ENCODE results near the gene RASL12. TPM values are rescaled to one million over a fixed set of nuclear protein-coding genes. Genes with fewer than 3 reads are reported as not detected.

RASL12 gene
- polyA plus RNA-seq, 2 of the 4 experiments (the other 2 are of a cell fraction) = 0.08 to 0.34 TPM

DNA sequence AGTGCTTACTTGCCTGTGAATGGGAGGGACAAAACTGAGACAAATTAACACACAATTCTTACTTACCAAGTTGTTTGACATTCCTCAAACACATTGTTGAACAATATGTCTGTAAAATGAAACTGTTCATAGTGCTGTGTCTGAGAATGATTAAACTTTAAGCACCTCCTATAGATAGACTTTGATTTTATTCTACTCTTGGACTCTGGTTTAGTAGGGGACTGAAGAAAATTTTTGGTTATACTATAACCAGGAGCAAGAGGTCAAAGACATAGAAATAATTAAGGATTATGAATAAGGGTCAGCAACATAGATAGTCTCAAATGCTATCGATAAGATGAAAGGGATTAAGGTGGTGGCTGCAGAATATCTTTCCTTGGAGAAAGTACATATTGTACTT, 30.5 kb downstream of the RASL12 start:
- Histone ChIP-seq H3K4me3 (no peak overlapping the region), H3K9me3 (no peaks in the 10 kb centered on the region), H3K27ac (no peak overlapping the region), H3K4me2 (no peak overlapping the region), H3K4me1 (peaks cover 18% of the 10 kb centered on the region)
- FAIRE-seq (no peak), DNase-seq (ENCODE audit: low read depth in 1 of 2, low spot score in 1 of 2) (no peak), ATAC-seq (no peak)
- ChIA-PET CTCF (interaction anchor here (8.0 kb wide), 1 partner anchor 42 kb away, joined by 254 read pairs; the partner anchor contains the start of gene KBTBD13), POLR2A (no interaction called here)
- 83% methylated on average over 1 of the region's 1 CpG for WGBS (ENCODE audit: missing lambda C conversion rate)
- TF ChIP-seq BHLHE40 (IDR thresholded peaks at IDR 0.05; ENCODE audit: low read depth, low read length) = no peak
- TF ChIP-seq CBX8 (IDR thresholded peaks at IDR 0.05) = no peak
- TF ChIP-seq PHF8 (IDR thresholded peaks at IDR 0.05; ENCODE audit: borderline replicate concordance, low read depth) = no peak
- TF ChIP-seq, protein P1, sequence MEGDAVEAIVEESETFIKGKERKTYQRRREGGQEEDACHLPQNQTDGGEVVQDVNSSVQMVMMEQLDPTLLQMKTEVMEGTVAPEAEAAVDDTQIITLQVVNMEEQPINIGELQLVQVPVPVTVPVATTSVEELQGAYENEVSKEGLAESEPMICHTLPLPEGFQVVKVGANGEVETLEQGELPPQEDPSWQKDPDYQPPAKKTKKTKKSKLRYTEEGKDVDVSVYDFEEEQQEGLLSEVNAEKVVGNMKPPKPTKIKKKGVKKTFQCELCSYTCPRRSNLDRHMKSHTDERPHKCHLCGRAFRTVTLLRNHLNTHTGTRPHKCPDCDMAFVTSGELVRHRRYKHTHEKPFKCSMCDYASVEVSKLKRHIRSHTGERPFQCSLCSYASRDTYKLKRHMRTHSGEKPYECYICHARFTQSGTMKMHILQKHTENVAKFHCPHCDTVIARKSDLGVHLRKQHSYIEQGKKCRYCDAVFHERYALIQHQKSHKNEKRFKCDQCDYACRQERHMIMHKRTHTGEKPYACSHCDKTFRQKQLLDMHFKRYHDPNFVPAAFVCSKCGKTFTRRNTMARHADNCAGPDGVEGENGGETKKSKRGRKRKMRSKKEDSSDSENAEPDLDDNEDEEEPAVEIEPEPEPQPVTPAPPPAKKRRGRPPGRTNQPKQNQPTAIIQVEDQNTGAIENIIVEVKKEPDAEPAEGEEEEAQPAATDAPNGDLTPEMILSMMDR (IDR thresholded peaks at IDR 0.05) = no peak
- no peak for TF ChIP-seq RARB (CRISPR knock-in tag; IDR thresholded peaks at IDR 0.05)
- TF ChIP-seq FOSB (CRISPR knock-in tag; IDR thresholded peaks at IDR 0.05) = no peak
- no peak for TF ChIP-seq RAD21 (conservative IDR thresholded peaks at IDR 0.05 in 1 of 2, IDR thresholded peaks at IDR 0.05 in 1 of 2)
- TF ChIP-seq, protein P2, sequence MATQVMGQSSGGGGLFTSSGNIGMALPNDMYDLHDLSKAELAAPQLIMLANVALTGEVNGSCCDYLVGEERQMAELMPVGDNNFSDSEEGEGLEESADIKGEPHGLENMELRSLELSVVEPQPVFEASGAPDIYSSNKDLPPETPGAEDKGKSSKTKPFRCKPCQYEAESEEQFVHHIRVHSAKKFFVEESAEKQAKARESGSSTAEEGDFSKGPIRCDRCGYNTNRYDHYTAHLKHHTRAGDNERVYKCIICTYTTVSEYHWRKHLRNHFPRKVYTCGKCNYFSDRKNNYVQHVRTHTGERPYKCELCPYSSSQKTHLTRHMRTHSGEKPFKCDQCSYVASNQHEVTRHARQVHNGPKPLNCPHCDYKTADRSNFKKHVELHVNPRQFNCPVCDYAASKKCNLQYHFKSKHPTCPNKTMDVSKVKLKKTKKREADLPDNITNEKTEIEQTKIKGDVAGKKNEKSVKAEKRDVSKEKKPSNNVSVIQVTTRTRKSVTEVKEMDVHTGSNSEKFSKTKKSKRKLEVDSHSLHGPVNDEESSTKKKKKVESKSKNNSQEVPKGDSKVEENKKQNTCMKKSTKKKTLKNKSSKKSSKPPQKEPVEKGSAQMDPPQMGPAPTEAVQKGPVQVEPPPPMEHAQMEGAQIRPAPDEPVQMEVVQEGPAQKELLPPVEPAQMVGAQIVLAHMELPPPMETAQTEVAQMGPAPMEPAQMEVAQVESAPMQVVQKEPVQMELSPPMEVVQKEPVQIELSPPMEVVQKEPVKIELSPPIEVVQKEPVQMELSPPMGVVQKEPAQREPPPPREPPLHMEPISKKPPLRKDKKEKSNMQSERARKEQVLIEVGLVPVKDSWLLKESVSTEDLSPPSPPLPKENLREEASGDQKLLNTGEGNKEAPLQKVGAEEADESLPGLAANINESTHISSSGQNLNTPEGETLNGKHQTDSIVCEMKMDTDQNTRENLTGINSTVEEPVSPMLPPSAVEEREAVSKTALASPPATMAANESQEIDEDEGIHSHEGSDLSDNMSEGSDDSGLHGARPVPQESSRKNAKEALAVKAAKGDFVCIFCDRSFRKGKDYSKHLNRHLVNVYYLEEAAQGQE (IDR thresholded peaks at IDR 0.05) = no peak
- TF ChIP-seq RNF2 (IDR thresholded peaks at IDR 0.05; ENCODE audit: borderline replicate concordance, low read depth) = no peak
- no peak for TF ChIP-seq ZC3H11A (IDR thresholded peaks at IDR 0.05)
- TF ChIP-seq JUNB (IDR thresholded peaks at IDR 0.05) = no peak
- TF ChIP-seq, protein P3, sequence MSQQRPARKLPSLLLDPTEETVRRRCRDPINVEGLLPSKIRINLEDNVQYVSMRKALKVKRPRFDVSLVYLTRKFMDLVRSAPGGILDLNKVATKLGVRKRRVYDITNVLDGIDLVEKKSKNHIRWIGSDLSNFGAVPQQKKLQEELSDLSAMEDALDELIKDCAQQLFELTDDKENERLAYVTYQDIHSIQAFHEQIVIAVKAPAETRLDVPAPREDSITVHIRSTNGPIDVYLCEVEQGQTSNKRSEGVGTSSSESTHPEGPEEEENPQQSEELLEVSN (IDR thresholded peaks at IDR 0.05; ENCODE audit: borderline replicate concordance, low read depth) = no peak
- TF ChIP-seq USF2 (IDR thresholded peaks at IDR 0.05) = no peak
- TF ChIP-seq FOSL2 (IDR thresholded peaks at IDR 0.05) = no peak
- no peak for TF ChIP-seq FOSL2 (CRISPR knock-in tag; IDR thresholded peaks at IDR 0.05)
- TF ChIP-seq NPAS2 (CRISPR knock-in tag; IDR thresholded peaks at IDR 0.05; ENCODE audit: borderline replicate concordance) = no peak
- TF ChIP-seq CHD2 (IDR thresholded peaks at IDR 0.05; ENCODE audit: low read length, partially characterized antibody) = no peak
- TF ChIP-seq CHD4 (IDR thresholded peaks at IDR 0.05; ENCODE audit: borderline replicate concordance) = no peak

- H3K4me3 ChIP-seq = no peak overlapping the region
- ChIA-PET CTCF (interaction anchor here (0.8 to 8.0 kb wide), 26 partner anchors 8 to 307 kb away, joined by 3 to 254 read pairs (median 6); partner anchors contain the start of genes KBTBD13, RASL12 and SLC51B), POLR2A (no interaction called here)
- no peaks in the 10 kb centered on the region for H3K9me3 ChIP-seq
- DNase-seq (ENCODE audit: low read depth in 1 of 2, low spot score in 1 of 2) = no peak
- H3K27ac ChIP-seq = no peak overlapping the region
- no peak overlapping the region for H3K4me2 ChIP-seq
- FAIRE-seq = no peak
- ATAC-seq = no peak
- whole genome bisulfite sequencing (ENCODE audit: missing lambda C conversion rate) = 87% methylated on average over 11 of the region's 11 CpGs
- no peak for TF ChIP-seq CBX2 (IDR thresholded peaks at IDR 0.05; ENCODE audit: borderline replicate concordance, low read depth)
- TF ChIP-seq FOSL2 (IDR thresholded peaks at IDR 0.05) = no peak
- TF ChIP-seq FOSL2 (CRISPR knock-in tag; IDR thresholded peaks at IDR 0.05) = no peak
- TF ChIP-seq ZFP36 (IDR thresholded peaks at IDR 0.05; ENCODE audit: borderline replicate concordance, partially characterized antibody) = no peak
- TF ChIP-seq RCOR1 (IDR thresholded peaks at IDR 0.05; ENCODE audit: low read depth, low read length) = no peak
- TF ChIP-seq, protein P4, sequence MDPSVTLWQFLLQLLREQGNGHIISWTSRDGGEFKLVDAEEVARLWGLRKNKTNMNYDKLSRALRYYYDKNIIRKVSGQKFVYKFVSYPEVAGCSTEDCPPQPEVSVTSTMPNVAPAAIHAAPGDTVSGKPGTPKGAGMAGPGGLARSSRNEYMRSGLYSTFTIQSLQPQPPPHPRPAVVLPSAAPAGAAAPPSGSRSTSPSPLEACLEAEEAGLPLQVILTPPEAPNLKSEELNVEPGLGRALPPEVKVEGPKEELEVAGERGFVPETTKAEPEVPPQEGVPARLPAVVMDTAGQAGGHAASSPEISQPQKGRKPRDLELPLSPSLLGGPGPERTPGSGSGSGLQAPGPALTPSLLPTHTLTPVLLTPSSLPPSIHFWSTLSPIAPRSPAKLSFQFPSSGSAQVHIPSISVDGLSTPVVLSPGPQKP (IDR thresholded peaks at IDR 0.05; ENCODE audit: low read depth, low read length) = no peak
- no peak for TF ChIP-seq USF2 (IDR thresholded peaks at IDR 0.05)
- no peak for TF ChIP-seq ATOH8 (CRISPR knock-in tag; IDR thresholded peaks at IDR 0.05; ENCODE audit: low read depth)
- TF ChIP-seq CHD4 (IDR thresholded peaks at IDR 0.05; ENCODE audit: borderline replicate concordance) = no peak
- TF ChIP-seq NPAS2 (CRISPR knock-in tag; IDR thresholded peaks at IDR 0.05; ENCODE audit: borderline replicate concordance) = no peak
- peaks cover 21% of the 10 kb centered on the region for H3K4me1 ChIP-seq
Observed at GRCh38 chr15:65034719-65035118, 33.1 kb downstream of the RASL12 start.
